Measurements from ENCODE around the gene TNS1.

TNS1 gene

GRCh38 chr2:217909156-217909820 is 93.5 kb downstream of the TNS1 start:
- H3K27ac ChIP-seq (ENCODE audit: low read depth, low read length), result no peak overlapping the region
- no peaks in the 10 kb centered on the region for H3K9me3 ChIP-seq (ENCODE audit: insufficient read depth, low read depth, low read length)
- 0 out of 2 replicates have a peak, but pooled peaks cover 6% of the 10 kb centered on the region for H3K27me3 ChIP-seq (ENCODE audit: insufficient read depth, low read length)
- H3K4me3 ChIP-seq (ENCODE audit: low read length), result no peak overlapping the region
- no peak overlapping the region for H3K9ac ChIP-seq (ENCODE audit: low read depth, low read length)
- WGBS, result 86% methylated on average over 9 of the region's 10 CpGs
- no peaks in the 10 kb centered on the region for H3K36me3 ChIP-seq (ENCODE audit: insufficient read depth, low read length)
- 0 out of 2 replicates have a peak, but pooled peaks cover 6% of the 10 kb centered on the region for H3K4me1 ChIP-seq (ENCODE audit: insufficient read depth, low read length)

GRCh38 chr2:217908544-217908943 is 94.3 kb downstream of the TNS1 start:
- H3K9ac ChIP-seq (ENCODE audit: low read depth, low read length), result no peak overlapping the region
- H3K36me3 ChIP-seq (ENCODE audit: insufficient read depth, low read length), result no peaks in the 10 kb centered on the region
- H3K9me3 ChIP-seq (ENCODE audit: insufficient read depth, low read depth, low read length), result no peaks in the 10 kb centered on the region
- H3K27ac ChIP-seq (ENCODE audit: low read depth, low read length), result no peak overlapping the region
- 0 out of 2 replicates have a peak, but pooled peaks cover 6% of the 10 kb centered on the region for H3K27me3 ChIP-seq (ENCODE audit: insufficient read depth, low read length)
- 0 out of 2 replicates have a peak, but pooled peaks cover 6% of the 10 kb centered on the region for H3K4me1 ChIP-seq (ENCODE audit: insufficient read depth, low read length)
- WGBS, result 87% methylated on average over 8 of the region's 8 CpGs
- H3K4me3 ChIP-seq (ENCODE audit: low read length), result no peak overlapping the region

GRCh38 chr2:217907266-217907665 is 95.5 kb downstream of the TNS1 start:
- Histone ChIP-seq H3K4me3 (ENCODE audit: low read length) (no peak overlapping the region), H3K27me3 (ENCODE audit: insufficient read depth, low read length) (no peaks in the 10 kb centered on the region), H3K27ac (ENCODE audit: low read depth, low read length) (no peak overlapping the region), H3K36me3 (ENCODE audit: insufficient read depth, low read length) (no peaks in the 10 kb centered on the region), H3K9me3 (ENCODE audit: insufficient read depth, low read depth, low read length) (no peaks in the 10 kb centered on the region), H3K9ac (ENCODE audit: low read depth, low read length) (no peak overlapping the region), H3K4me1 (ENCODE audit: insufficient read depth, low read length) (0 out of 2 replicates have a peak, but pooled peaks cover 6% of the 10 kb centered on the region)
- WGBS, result 94% methylated on average over 3 of the region's 3 CpGs

GRCh38 chr2:217906798-217907197 is 96.0 kb downstream of the TNS1 start:
- Histone ChIP-seq H3K36me3 (ENCODE audit: insufficient read depth, low read length) (no peaks in the 10 kb centered on the region), H3K9ac (ENCODE audit: low read depth, low read length) (no peak overlapping the region), H3K4me3 (ENCODE audit: low read length) (no peak overlapping the region), H3K4me1 (ENCODE audit: insufficient read depth, low read length) (0 out of 2 replicates have a peak, but pooled peaks cover 3% of the 10 kb centered on the region), H3K27ac (ENCODE audit: low read depth, low read length) (no peak overlapping the region), H3K27me3 (ENCODE audit: insufficient read depth, low read length) (no peaks in the 10 kb centered on the region), H3K9me3 (ENCODE audit: insufficient read depth, low read depth, low read length) (no peaks in the 10 kb centered on the region)
- WGBS, result 92% methylated on average over 5 of the region's 5 CpGs

GRCh38 chr2:217905896-217906295 is 96.9 kb downstream of the TNS1 start:
- H3K27ac ChIP-seq (ENCODE audit: low read depth, low read length), result no peak overlapping the region
- H3K4me1 ChIP-seq (ENCODE audit: insufficient read depth, low read length), result no peaks in the 10 kb centered on the region
- WGBS, result 81% methylated on average over 9 of the region's 9 CpGs
- H3K9me3 ChIP-seq (ENCODE audit: insufficient read depth, low read depth, low read length), result no peaks in the 10 kb centered on the region
- no peak overlapping the region for H3K9ac ChIP-seq (ENCODE audit: low read depth, low read length)
- no peaks in the 10 kb centered on the region for H3K36me3 ChIP-seq (ENCODE audit: insufficient read depth, low read length)
- H3K4me3 ChIP-seq (ENCODE audit: low read length), result no peak overlapping the region
- H3K27me3 ChIP-seq (ENCODE audit: insufficient read depth, low read length), result no peaks in the 10 kb centered on the region

GRCh38 chr2:217905395-217905794 is 97.4 kb downstream of the TNS1 start:
- no peaks in the 10 kb centered on the region for H3K9me3 ChIP-seq (ENCODE audit: insufficient read depth, low read depth, low read length)
- no peak overlapping the region for H3K9ac ChIP-seq (ENCODE audit: low read depth, low read length)
- H3K27ac ChIP-seq (ENCODE audit: low read depth, low read length), result no peak overlapping the region
- H3K4me3 ChIP-seq (ENCODE audit: low read length), result no peak overlapping the region
- 85% methylated on average over 10 of the region's 10 CpGs for WGBS
- H3K4me1 ChIP-seq (ENCODE audit: insufficient read depth, low read length), result no peaks in the 10 kb centered on the region
- no peaks in the 10 kb centered on the region for H3K27me3 ChIP-seq (ENCODE audit: insufficient read depth, low read length)
- no peaks in the 10 kb centered on the region for H3K36me3 ChIP-seq (ENCODE audit: insufficient read depth, low read length)

GRCh38 chr2:217904614-217904965 is 98.2 kb downstream of the TNS1 start:
- H3K36me3 ChIP-seq (ENCODE audit: insufficient read depth, low read length), result no peaks in the 10 kb centered on the region
- H3K4me1 ChIP-seq (ENCODE audit: insufficient read depth, low read length), result no peaks in the 10 kb centered on the region
- no peaks in the 10 kb centered on the region for H3K27me3 ChIP-seq (ENCODE audit: insufficient read depth, low read length)
- H3K9ac ChIP-seq (ENCODE audit: low read depth, low read length), result no peak overlapping the region
- H3K27ac ChIP-seq (ENCODE audit: low read depth, low read length), result no peak overlapping the region
- H3K4me3 ChIP-seq (ENCODE audit: low read length), result no peak overlapping the region
- WGBS, result 88% methylated on average over 5 of the region's 5 CpGs
- H3K9me3 ChIP-seq (ENCODE audit: insufficient read depth, low read depth, low read length), result no peaks in the 10 kb centered on the region

GRCh38 chr2:217903859-217904613 is 98.8 kb downstream of the TNS1 start:
- 77% methylated on average over 11 of the region's 11 CpGs for WGBS
- H3K9ac ChIP-seq (ENCODE audit: low read depth, low read length), result no peak overlapping the region
- H3K27me3 ChIP-seq (ENCODE audit: insufficient read depth, low read length), result no peaks in the 10 kb centered on the region
- H3K4me1 ChIP-seq (ENCODE audit: insufficient read depth, low read length), result no peaks in the 10 kb centered on the region
- no peaks in the 10 kb centered on the region for H3K9me3 ChIP-seq (ENCODE audit: insufficient read depth, low read depth, low read length)
- H3K27ac ChIP-seq (ENCODE audit: low read depth, low read length), result no peak overlapping the region
- H3K4me3 ChIP-seq (ENCODE audit: low read length), result no peak overlapping the region
- no peaks in the 10 kb centered on the region for H3K36me3 ChIP-seq (ENCODE audit: insufficient read depth, low read length)

- Histone ChIP-seq H3K9me3 (ENCODE audit: insufficient read depth, low read depth, low read length) (no peaks in the 10 kb centered on the region), H3K27ac (ENCODE audit: low read depth, low read length) (no peak overlapping the region), H3K4me3 (ENCODE audit: low read length) (no peak overlapping the region), H3K9ac (ENCODE audit: low read depth, low read length) (no peak overlapping the region), H3K36me3 (ENCODE audit: insufficient read depth, low read length) (no peaks in the 10 kb centered on the region), H3K4me1 (ENCODE audit: insufficient read depth, low read length) (no peaks in the 10 kb centered on the region), H3K27me3 (ENCODE audit: insufficient read depth, low read length) (no peaks in the 10 kb centered on the region)
- WGBS, result 92% methylated on average over 8 of the region's 8 CpGs
These were observed 99.5 kb downstream of the TNS1 start for GRCh38 chr2:217903142-217903858.

- H3K36me3 ChIP-seq (ENCODE audit: insufficient read depth, low read length), result no peaks in the 10 kb centered on the region
- WGBS, result 87% methylated on average over 19 of the region's 19 CpGs
- H3K27me3 ChIP-seq (ENCODE audit: insufficient read depth, low read length), result no peaks in the 10 kb centered on the region
- H3K4me1 ChIP-seq (ENCODE audit: insufficient read depth, low read length), result no peaks in the 10 kb centered on the region
- H3K9me3 ChIP-seq (ENCODE audit: insufficient read depth, low read depth, low read length), result no peaks in the 10 kb centered on the region
- no peak overlapping the region for H3K4me3 ChIP-seq (ENCODE audit: low read length)
- no peak overlapping the region for H3K9ac ChIP-seq (ENCODE audit: low read depth, low read length)
- H3K27ac ChIP-seq (ENCODE audit: low read depth, low read length), result no peak overlapping the region
These were observed 100.2 kb downstream of the TNS1 start for GRCh38 chr2:217902379-217903141.
